Amygdala (tissue), 56 donors: Measurements from ENCODE around the gene CACNA1E.

ENCODE experiments used
- DNase-seq, 56 donors: peaks; one replicate each; lab custom pipeline; 2025; lab: John Stamatoyannopoulos, UW

The CACNA1E gene

GRCh38 chr1:181559142-181559541, 75.8 kb downstream of the CACNA1E start:
- no peak for DNase-seq

DNA sequence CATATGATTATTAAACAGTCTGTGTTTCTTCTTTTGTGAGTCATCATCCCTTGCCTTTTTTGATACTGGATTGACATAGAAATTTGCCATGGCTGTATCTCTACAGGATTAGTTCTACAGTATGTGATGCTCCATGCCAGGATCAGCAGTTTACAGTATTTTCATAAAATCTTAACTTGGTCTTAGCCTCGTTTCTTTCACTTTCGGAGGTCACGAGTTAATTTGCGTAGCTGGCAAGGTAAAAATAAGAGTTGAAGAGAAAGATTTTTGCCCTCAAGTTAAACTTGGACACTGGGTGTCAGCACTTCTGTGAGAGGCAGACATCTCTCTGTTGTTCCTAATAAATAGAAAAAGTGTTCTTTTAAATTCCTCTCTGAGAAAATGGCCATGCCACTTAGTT, 79.1 kb downstream of the CACNA1E start:
- DNase-seq: no peak

DNA sequence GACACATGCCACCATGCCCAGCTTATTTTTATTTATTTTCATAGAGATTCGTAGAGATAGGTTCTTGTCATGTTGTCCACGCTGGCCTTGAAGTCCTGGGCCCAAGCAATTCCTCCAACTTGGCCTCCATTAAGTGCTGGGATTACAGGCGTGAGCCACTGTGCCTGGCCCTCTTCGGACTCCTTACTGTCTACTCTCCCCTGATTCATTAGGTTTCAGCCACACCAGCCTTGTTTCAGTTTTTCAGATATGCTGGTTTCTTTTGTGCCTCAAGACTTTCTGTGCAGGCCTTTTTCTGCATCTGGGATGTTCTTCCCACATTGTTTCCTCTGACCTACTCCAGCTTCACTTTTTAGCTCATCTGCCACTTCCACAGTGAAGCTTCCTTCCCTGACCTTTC, 85.4 kb downstream of the CACNA1E start:
- DNase-seq: no peak

- DNase-seq: peak in 3 of 56 donors; percentile 10 to 12 (median 12)
These were observed 94.2 kb downstream of the CACNA1E start for GRCh38 chr1:181577475-181577874.

DNA sequence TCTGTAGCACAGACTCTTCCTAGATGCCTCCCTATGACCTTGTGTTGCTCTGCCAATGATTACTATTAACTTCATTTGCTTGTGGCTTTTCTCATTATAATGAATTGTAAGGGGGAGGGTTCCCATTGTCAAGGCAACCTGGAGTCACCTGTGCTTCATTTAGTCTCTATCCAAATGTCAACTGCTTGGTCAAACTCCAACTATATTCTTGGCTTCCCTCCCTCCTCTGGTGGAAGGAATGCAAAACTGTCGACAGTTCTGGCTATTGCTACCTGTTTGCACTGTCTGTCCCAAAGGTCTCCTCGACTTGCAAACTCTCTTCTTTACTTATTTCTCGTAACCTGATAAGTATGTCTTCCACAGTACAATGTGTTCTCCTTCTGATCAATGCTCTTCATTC, 100.3 kb downstream of the CACNA1E start:
- DNase-seq: no peak

- peak in 1 of 56 donors; percentile 21 for DNase-seq
These were observed 104.6 kb downstream of the CACNA1E start for GRCh38 chr1:181587870-181588438.

GRCh38 chr1:181588631-181589030, 105.3 kb downstream of the CACNA1E start:
- DNase-seq: no peak

DNA sequence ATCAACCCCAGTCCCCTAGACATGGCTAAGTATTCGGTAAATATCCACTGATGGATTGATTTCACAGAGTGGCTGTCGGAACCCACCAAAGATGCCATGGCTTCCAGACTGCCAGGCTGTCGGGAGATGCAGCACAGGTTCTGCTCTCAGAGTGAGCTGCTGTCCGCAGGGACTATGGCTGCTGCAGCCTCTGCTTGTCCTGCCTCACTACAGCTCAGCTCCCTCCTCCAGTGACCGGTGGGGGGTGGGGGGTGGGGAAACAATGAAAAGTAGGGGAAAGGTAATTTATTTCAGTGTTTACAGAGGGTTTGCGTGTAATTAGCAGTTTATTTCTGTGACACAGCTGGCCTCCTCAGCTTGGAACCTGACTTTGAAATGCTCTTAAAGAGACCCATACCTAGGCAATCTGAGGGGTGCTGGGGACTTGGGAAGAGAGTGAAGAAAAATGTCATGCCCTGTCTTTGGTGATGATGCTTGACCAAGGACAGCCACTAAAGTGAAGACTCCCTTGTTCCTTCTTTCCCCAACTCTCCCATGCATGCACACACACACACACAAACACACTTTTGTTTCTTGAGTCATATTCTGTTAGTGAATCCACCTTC, 109.0 kb downstream of the CACNA1E start:
- DNase-seq: no peak

DNA sequence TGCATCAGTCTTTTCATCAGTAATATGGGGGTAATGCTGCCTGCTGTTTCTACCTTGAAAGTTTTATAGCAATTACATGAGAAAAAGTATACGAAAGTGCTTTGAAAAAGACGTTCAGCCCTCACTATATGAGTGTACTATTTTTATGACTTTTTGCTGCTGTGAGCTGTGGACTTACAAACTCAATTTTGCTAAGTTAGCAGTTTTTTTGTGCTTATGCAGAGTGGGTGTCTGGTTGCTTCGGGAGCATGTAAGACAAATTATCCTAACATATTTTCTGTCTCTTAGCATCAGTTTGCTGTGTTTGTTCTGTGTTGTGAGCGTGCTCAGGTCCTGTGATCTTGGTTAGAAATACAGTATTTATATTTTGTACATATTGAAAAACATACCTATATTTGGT, 109.7 kb downstream of the CACNA1E start:
- DNase-seq: no peak

DNA sequence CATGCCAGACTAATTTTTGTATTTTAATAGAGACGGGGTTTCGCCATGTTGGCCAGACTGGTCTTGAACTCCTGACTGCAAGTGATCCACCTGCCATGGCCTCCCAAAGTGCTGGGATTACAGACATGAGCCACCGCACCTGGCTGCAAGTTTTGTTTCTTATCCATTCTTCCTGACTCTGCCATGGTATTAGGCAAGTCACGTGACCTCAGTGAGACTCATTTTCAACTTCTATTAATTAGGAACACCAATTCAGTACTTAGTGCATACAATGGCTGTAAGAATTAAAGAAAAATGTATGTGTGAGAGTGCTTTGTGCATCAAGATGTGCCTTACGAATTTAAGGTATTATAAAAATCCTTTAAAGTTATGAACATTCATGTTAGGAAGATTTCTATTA, 111.2 kb downstream of the CACNA1E start:
- no peak for DNase-seq

DNA sequence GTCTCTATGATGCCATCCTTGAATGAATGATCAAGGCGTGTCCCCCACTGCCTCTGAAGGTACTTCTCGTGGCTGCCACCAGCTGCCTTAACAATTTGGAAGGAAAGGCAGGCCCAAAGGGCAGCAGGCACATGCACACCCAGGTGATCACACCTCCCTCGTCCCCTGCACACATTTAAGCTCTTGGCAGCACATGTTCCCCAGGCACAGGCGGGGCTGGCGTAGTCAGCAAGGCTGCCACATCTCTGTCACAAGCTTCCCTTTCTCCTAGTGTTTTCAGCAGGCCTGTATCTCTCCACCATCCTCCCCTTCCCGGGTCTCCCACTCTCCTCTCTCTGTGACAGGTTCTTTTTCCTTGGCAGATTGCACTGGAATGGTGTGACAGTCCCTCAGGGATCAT, 111.9 kb downstream of the CACNA1E start:
- peak in 1 of 56 donors; percentile 15 for DNase-seq

DNA sequence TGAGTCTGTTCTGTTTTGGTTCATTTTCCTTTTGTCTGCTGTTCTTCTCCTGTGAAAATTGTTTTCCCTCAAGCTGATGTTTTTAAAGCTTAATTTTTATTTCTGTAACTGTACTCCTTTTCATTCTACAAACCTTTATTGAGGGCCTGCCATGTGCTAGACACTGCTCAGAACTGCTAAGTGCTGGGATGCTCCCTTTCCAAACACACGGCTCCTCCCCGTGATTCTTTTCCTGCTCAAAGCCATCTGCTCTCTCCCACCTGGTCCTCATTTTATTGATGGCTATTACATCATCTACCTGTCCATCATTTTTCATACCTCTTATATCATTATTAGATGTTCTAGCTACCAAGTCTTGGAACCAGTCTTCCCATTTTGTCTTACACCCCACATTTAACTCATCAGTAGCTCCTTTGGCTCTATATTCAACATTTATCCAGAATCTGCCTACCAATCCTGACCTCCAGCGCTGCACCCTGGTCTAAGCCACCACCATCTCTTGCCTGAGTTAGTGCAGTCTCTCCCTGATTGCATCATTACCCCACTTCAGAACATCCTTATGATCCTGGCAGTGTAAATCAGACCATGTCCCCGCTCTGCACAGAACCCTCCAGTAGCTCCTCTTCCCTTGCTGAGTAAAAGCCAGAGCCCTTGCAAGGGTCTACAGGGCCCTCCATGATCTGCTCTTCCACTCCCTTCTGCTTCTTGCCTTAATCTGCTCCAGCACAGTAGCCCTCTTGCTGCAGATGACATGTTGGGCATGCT, 118.1 kb downstream of the CACNA1E start:
- no peak for DNase-seq

DNA sequence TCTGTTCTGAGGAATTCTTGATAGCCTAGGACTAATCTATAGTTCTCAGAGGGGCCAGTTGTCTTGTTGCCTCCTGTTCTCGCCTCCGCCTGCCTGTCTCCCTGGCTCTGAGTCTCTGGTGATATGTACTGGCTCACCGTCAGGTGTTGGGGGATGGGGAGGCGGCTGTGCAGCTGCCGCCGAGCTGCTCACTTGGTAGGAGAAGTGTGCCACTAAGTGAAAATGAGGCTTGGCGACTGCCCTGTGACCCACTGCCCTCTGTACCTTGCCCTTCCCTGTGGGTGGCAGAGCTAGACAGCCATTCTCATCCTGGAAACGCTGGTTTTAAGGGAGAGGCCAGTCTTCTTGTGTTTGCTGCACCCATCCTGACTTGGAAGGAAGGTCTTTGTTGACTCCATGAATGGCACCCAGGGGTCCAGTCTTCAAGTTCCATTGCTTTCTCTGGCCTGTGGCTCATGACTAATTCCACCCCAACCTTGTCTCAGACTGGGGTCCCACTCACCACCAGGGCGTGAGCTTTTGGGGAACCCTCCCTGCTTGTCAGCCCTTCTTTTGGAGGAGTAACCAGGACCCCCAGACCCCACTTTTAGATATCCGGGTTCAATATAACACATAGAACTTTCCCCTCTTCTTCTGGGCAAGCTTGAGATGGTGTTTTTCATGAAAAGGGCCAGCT, 120.6 kb downstream of the CACNA1E start:
- no peak for DNase-seq

- peak in 3 of 56 donors; percentile 3 to 20 (median 14) for DNase-seq
These were observed 121.3 kb downstream of the CACNA1E start for GRCh38 chr1:181604482-181605249.

- DNase-seq: no peak
These were observed 124.2 kb downstream of the CACNA1E start for GRCh38 chr1:181607524-181607923.

DNA sequence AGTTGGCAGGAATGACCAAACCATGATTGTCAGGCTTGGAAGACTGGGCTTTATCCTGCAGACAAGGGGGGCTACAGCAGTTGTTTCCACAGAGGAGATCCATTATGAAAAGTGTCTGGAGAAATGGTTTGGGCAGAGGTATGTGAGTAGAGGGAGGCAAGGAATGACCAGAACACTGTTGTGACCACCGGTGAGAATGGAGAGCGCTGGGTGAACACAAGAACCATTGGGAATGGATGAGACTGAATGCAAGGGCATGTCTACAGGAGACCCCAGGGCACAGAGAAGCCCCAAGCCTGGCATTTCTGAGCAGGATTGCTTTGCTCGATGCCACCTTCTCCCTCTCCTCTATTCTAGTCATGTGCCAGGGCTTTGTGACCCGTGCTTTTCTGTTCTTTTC, 125.1 kb downstream of the CACNA1E start:
- DNase-seq: no peak

GRCh38 chr1:181608948-181609347, 125.6 kb downstream of the CACNA1E start:
- DNase-seq: no peak

DNA sequence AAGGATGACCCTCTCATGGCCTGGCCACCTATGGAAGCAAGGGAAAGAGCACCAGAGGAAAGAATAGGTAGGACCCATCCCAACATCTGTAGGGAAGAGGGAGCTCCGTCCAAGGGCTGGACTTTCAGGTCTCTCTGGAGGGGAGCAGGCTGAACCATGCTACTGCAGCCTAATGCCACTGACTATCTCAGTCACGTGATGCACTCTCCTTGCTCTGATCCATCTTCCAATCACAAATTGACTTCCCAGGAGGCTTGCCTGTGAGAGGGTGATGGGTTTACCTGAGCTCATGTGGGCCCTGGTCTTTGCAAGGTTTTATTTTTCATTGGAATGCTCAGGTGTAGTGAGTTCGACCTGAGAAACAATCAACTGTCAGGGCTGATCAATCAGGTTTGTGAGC, 128.8 kb downstream of the CACNA1E start:
- no peak for DNase-seq

GRCh38 chr1:181618559-181618958, 135.2 kb downstream of the CACNA1E start:
- DNase-seq: no peak

DNA sequence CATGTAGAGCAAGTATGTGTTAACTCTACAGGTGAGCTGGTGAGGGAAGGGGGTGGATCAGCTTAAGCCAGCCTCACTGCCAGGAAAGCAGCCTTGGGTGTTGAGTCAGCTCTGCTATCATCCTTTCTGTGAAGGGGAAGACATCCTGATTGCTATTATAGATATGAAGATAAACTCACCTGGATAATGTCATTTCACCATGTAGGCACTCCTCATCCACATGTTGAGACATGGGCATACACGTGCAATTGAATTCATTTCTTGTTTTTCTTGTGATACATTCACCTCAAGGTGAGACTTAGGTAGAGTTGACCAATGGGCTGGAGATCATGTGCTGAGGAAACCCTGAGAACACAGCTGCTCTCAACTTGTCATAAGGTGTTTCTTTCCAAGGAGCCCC, 136.9 kb downstream of the CACNA1E start:
- no peak for DNase-seq

GRCh38 chr1:181623850-181624249, 140.5 kb downstream of the CACNA1E start:
- no peak for DNase-seq
